ENCODE results near the gene FBXW9. TPM values are rescaled to one million over a fixed set of nuclear protein-coding genes. Genes with fewer than 3 reads are reported as not detected.
A peak's percentile ranks its signal among the peaks of the same experiment; 100 is the strongest.

FBXW9 gene
- total RNA-seq, 1 experiment from 2014 or later, result 21.0 TPM

- Histone ChIP-seq H3K27ac (no peak overlapping the region), H3K27me3 (ENCODE audit: insufficient read depth, low read depth) (no peaks in the 10 kb centered on the region), H3K4me3 (peak overlapping the region; percentile 72), H3K9me3 (ENCODE audit: insufficient read depth, low read depth) (no peaks in the 10 kb centered on the region), H3K4me1 (replicated peaks; ENCODE audit: insufficient read depth) (peaks cover 8% of the 10 kb centered on the region; the same call in 1 of the 2 replicates), H2AFZ (peak overlapping the region; percentile 73), H3K9me2 (ENCODE audit: insufficient read depth) (no peaks in the 10 kb centered on the region), H3K4me2 (peak overlapping the region; percentile 95), H3K36me3 (ENCODE audit: low read depth) (no peaks in the 10 kb centered on the region; the same call in 1 of the 2 replicates), H4K20me1 (ENCODE audit: insufficient read depth) (no peaks in the 10 kb centered on the region), H3K79me2 (ENCODE audit: low read depth) (peaks cover 26% of the 10 kb centered on the region), H3F3A (ENCODE audit: insufficient read depth, low read depth) (peaks cover 36% of the 10 kb centered on the region; the same call in 1 of the 2 replicates)
- BruUV-seq (replicated peaks), result TSS peak; percentile 10
- ChIA-PET CTCF (no interaction called here), POLR2A (ENCODE audit: unreplicated experiment) (no interaction called here)
- intact Hi-C loops (cut with micrococcal nuclease; ENCODE audit: unreplicated experiment), result no loop called here
- no peak for DNase-seq
- no peak for TF ChIP-seq CTCF (conservative IDR thresholded peaks at IDR 0.05)
- TF ChIP-seq EZH2 (IDR thresholded peaks at IDR 0.05; ENCODE audit: low read depth), result no peak
Observed at GRCh38 chr19:12695514-12695913, 917 bp downstream of the FBXW9 start.

- no peaks in the 10 kb centered on the region for H4K20me1 ChIP-seq (ENCODE audit: insufficient read depth)
- H3F3A ChIP-seq (ENCODE audit: insufficient read depth, low read depth), result peaks cover 36% of the 10 kb centered on the region; the same call in 1 of the 2 replicates
- no TSS peak for BruUV-seq (replicated peaks)
- intact Hi-C loops (cut with micrococcal nuclease; ENCODE audit: unreplicated experiment), result no loop called here
- H3K4me1 ChIP-seq (replicated peaks; ENCODE audit: insufficient read depth), result peaks cover 8% of the 10 kb centered on the region; the same call in 1 of the 2 replicates
- H3K36me3 ChIP-seq (ENCODE audit: low read depth), result no peaks in the 10 kb centered on the region; the same call in 1 of the 2 replicates
- no peaks in the 10 kb centered on the region for H3K9me3 ChIP-seq (ENCODE audit: insufficient read depth, low read depth)
- POLR2A ChIA-PET (ENCODE audit: unreplicated experiment), result no interaction called here
- H2AFZ ChIP-seq, result no peak overlapping the region
- H3K4me2 ChIP-seq, result peak overlapping the region; percentile 95
- peaks cover 26% of the 10 kb centered on the region for H3K79me2 ChIP-seq (ENCODE audit: low read depth)
- no peak for TF ChIP-seq CTCF (conservative IDR thresholded peaks at IDR 0.05)
- no peak for DNase-seq
- no peaks in the 10 kb centered on the region for H3K9me2 ChIP-seq (ENCODE audit: insufficient read depth)
- H3K4me3 ChIP-seq, result peak overlapping the region; percentile 72
- H3K27ac ChIP-seq, result no peak overlapping the region
- CTCF ChIA-PET, result interaction anchor here (0.6 kb wide), 1 partner anchor 101 kb away, joined by 3 read pairs; no protein-coding TSS in a partner anchor
- H3K27me3 ChIP-seq (ENCODE audit: insufficient read depth, low read depth), result no peaks in the 10 kb centered on the region
Observed at GRCh38 chr19:12695096-12695495, 1.3 kb downstream of the FBXW9 start.

- BruUV-seq (replicated peaks), result no TSS peak
- ChIA-PET POLR2A (ENCODE audit: unreplicated experiment) (interaction anchor here (0.7 kb wide), 1 partner anchor 41 kb away, joined by 12 read pairs; no protein-coding TSS in a partner anchor), CTCF (interaction anchor here (0.6 kb wide), 1 partner anchor 102 kb away, joined by 3 read pairs; no protein-coding TSS in a partner anchor)
- no peak overlapping the region for H2AFZ ChIP-seq
- intact Hi-C loops (cut with micrococcal nuclease; ENCODE audit: unreplicated experiment), result no loop called here
- H3K4me1 ChIP-seq (replicated peaks; ENCODE audit: insufficient read depth), result peaks cover 8% of the 10 kb centered on the region; the same call in 1 of the 2 replicates
- H3K27ac ChIP-seq, result no peak overlapping the region
- no peaks in the 10 kb centered on the region for H3K9me3 ChIP-seq (ENCODE audit: insufficient read depth, low read depth)
- DNase-seq, result no peak
- peaks cover 26% of the 10 kb centered on the region for H3K79me2 ChIP-seq (ENCODE audit: low read depth)
- TF ChIP-seq EZH2 (IDR thresholded peaks at IDR 0.05; ENCODE audit: low read depth) (no peak), CTCF (conservative IDR thresholded peaks at IDR 0.05) (no peak)
- no peaks in the 10 kb centered on the region for H3K27me3 ChIP-seq (ENCODE audit: insufficient read depth, low read depth)
- no peaks in the 10 kb centered on the region for H4K20me1 ChIP-seq (ENCODE audit: insufficient read depth)
- peaks cover 35% of the 10 kb centered on the region; the same call in 1 of the 2 replicates for H3F3A ChIP-seq (ENCODE audit: insufficient read depth, low read depth)
- H3K4me3 ChIP-seq, result no peak overlapping the region; the same call in 1 of the 2 replicates
- no peaks in the 10 kb centered on the region for H3K9me2 ChIP-seq (ENCODE audit: insufficient read depth)
- peak overlapping the region; percentile 95 for H3K4me2 ChIP-seq
- H3K36me3 ChIP-seq (ENCODE audit: low read depth), result no peaks in the 10 kb centered on the region; the same call in 1 of the 2 replicates
Observed at GRCh38 chr19:12694641-12695040, 1.8 kb downstream of the FBXW9 start.
